NT2/D1 (cell line): ENCODE measurements around the gene TET1.

ENCODE experiments used
- DNase-seq: peaks from one replicate; pipeline ENCODE4 v3.0.0-alpha.2; 2011; ENCODE audit warnings: low read depth, low spot score
- H3K27me3 ChIP-seq: 2 replicates; pipeline ENCODE4 v1.6.0; 2011; ENCODE audit warnings: mild to moderate bottlenecking; ENCODE audit not compliant: insufficient read length, insufficient read depth
- H3K36me3 ChIP-seq: 2 replicates; pipeline ENCODE4 v1.6.1; 2011; ENCODE audit warnings: mild to moderate bottlenecking, low read length, mixed read lengths; ENCODE audit not compliant: insufficient read depth, insufficient read length
- H3K4me1 ChIP-seq: 2 replicates; pipeline ENCODE4 v1.5.1; 2011; ENCODE audit not compliant: insufficient read depth, insufficient read length
- H3K4me3 ChIP-seq: 2 replicates; pipeline ENCODE4 v1.5.1; 2011; ENCODE audit warnings: low read depth; ENCODE audit not compliant: insufficient read length
- H3K9ac ChIP-seq: 2 replicates; pipeline ENCODE4 v1.6.0; 2011; ENCODE audit warnings: low read depth; ENCODE audit not compliant: insufficient read length
- H3K9me3 ChIP-seq: 2 replicates; pipeline ENCODE4 v1.5.1; 2011; ENCODE audit warnings: mild to moderate bottlenecking, low read length; ENCODE audit not compliant: insufficient read depth
- SUZ12 ChIP-seq: IDR thresholded peaks from 2 replicates; pipeline ENCODE4 v1.6.1; 2011; ENCODE audit not compliant: insufficient read length, insufficient read depth; ENCODE audit errors: extremely low read depth
- YY1 ChIP-seq: IDR thresholded peaks from 2 replicates; pipeline ENCODE4 v1.6.1; 2011; ENCODE audit not compliant: insufficient read length, insufficient read depth
- ZNF274 ChIP-seq: IDR thresholded peaks from 2 replicates; pipeline ENCODE4 v1.6.1; 2011; ENCODE audit warnings: mild to moderate bottlenecking, low read depth, low read length

Gene TET1

GRCh38 chr10:68742397-68742796, 182.3 kb downstream of the TET1 start:
- Histone ChIP-seq H3K27me3 (no peaks in the 10 kb centered on the region), H3K4me1 (no peaks in the 10 kb centered on the region), H3K9me3 (no peaks in the 10 kb centered on the region), H3K36me3 (peaks cover 84% of the 10 kb centered on the region), H3K9ac (no peak overlapping the region), H3K4me3 (no peak overlapping the region)
- TF ChIP-seq YY1 (no peak), ZNF274 (no peak), SUZ12 (no peak)
- DNase-seq, result no peak
